Upper lobe of right lung (tissue), 1 donor: ENCODE data around the gene ANKRD44. TPM values are rescaled to one million over a fixed set of nuclear protein-coding genes. Genes with fewer than 3 reads are reported as not detected.

Source experiments
- ATAC-seq: fragments of 200-7000 bp; cut with Tn5 transposase; one replicate; pipeline ENCODE4 v1.9.1; 2020; ENCODE audit warnings: mild to moderate bottlenecking, moderate library complexity
- DNase-seq: peaks from one replicate; pipeline ENCODE4 v3.0.0-alpha.2; 2020
- H3K27ac ChIP-seq: fragments of 200-600 bp; one replicate; pipeline ENCODE4 v1.8.0; 2022
- H3K27me3 ChIP-seq: fragments of 200-600 bp; one replicate; pipeline ENCODE4 v1.8.0; 2022; ENCODE audit warnings: mild to moderate bottlenecking
- H3K36me3 ChIP-seq: fragments of 200-600 bp; one replicate; pipeline ENCODE4 v1.8.0; 2022
- H3K4me1 ChIP-seq: fragments of 200-600 bp; one replicate; pipeline ENCODE4 v1.8.0; 2022
- H3K4me3 ChIP-seq: fragments of 200-600 bp; one replicate; pipeline ENCODE4 v1.8.0; 2022; ENCODE audit warnings: mild to moderate bottlenecking
- H3K9me3 ChIP-seq: fragments of 200-600 bp; one replicate; pipeline ENCODE4 v1.8.0; 2022
- CTCF ChIP-seq: fragments of 200-600 bp; IDR thresholded peaks from one replicate; pipeline ENCODE4 v1.8.0; 2022; ENCODE audit warnings: antibody characterized with exemption
- intact Hi-C: fragments of 100-400 bp; cut with DNase I; formaldehyde crosslinking; loops from one replicate; pipeline ENCODE4 v1.11.0; 2022
- total RNA-seq: library from RNA; stranded (reverse); fragmentation: NEBNext Ultra II Directional; extraction: Animal tissue kit (Norgen Biotek cat#: 25700); gene quantifications from one replicate; pipeline ENCODE4 v1.2.1, GENCODE V29; 2021
- donor health status: DM: no; HTN: yes; CAD: no; lungs with severe emphysema.

Gene ANKRD44
- total RNA-seq, 1 donor from 2014 or later: 51.4 TPM

DNA sequence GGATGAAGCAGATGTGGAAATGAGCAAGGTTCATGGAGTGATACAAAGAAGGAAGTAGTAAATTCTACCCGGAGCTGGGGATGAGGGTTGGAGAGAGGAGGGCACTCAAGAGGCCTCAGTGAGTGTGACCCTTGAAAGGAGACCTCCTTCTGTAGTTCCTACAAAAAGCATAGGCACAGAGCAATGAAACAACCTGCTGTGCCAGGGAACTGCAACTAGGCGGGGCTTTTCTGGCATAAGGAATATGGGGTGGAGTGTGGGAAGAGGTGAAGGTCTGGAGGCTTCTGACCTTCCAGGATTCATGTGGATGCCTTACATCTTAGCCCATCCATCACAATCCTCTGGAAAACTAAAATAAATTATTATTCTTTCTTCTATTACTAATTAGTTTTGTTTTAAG, 358.6 kb downstream of the ANKRD44 start:
- Histone ChIP-seq H3K4me3 (no peak overlapping the region), H3K9me3 (no peaks in the 10 kb centered on the region), H3K27ac (no peak overlapping the region), H3K4me1 (no peaks in the 10 kb centered on the region), H3K27me3 (no peaks in the 10 kb centered on the region), H3K36me3 (no peaks in the 10 kb centered on the region)
- TF ChIP-seq CTCF: no peak
- DNase-seq: no peak
- intact Hi-C loops: no loop called here
- no peak for ATAC-seq

- Histone ChIP-seq H3K9me3 (no peaks in the 10 kb centered on the region), H3K4me3 (no peak overlapping the region), H3K36me3 (no peaks in the 10 kb centered on the region), H3K27me3 (no peaks in the 10 kb centered on the region), H3K27ac (no peak overlapping the region), H3K4me1 (no peaks in the 10 kb centered on the region)
- DNase-seq (no peak), ATAC-seq (no peak)
- intact Hi-C loops: no loop called here
- no peak for TF ChIP-seq CTCF
Observed at GRCh38 chr2:196949116-196949515, 361.5 kb downstream of the ANKRD44 start.

GRCh38 chr2:196944570-196944969, 366.0 kb downstream of the ANKRD44 start:
- TF ChIP-seq CTCF: no peak
- Histone ChIP-seq H3K4me1 (no peaks in the 10 kb centered on the region), H3K27me3 (no peaks in the 10 kb centered on the region), H3K4me3 (no peak overlapping the region), H3K36me3 (no peaks in the 10 kb centered on the region), H3K27ac (no peak overlapping the region), H3K9me3 (no peaks in the 10 kb centered on the region)
- DNase-seq (no peak), ATAC-seq (no peak)
- intact Hi-C loops: no loop called here

DNA sequence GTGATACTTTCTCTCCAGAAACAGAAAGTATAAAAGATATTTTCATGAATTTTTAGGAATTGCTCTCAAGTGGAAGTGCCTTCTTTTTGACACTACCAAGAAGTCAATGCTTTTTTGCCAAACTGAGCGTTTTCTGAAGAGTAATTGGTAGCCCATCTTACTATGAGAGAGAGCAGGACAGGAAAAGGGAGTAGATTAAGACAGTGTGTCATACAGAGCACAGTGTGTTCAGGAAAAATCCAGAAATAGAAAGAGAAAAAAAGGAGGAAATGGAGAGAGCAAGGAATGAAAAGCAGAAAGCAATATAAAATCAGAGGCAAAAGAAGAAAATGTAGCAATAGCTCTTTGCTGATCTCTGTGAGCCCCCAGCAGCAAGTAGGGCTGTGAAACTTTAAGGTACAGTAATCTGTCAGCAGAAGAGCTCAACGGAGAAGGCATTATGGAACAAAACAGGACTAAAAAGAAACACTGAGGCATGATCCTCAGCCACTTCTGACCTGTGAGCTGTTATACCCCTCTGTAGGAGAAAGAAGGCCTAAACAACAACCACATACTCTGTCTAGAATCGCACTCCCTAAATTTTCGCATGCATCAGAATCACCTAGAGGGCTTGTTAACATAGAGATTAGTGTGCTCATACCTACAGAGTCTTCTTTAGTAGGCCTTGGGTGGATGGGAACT, 369.0 kb downstream of the ANKRD44 start:
- no peaks in the 10 kb centered on the region for H3K4me1 ChIP-seq
- intact Hi-C loops: no loop called here
- TF ChIP-seq CTCF: no peak
- no peak for DNase-seq
- H3K27me3 ChIP-seq: no peaks in the 10 kb centered on the region
- no peaks in the 10 kb centered on the region for H3K36me3 ChIP-seq
- H3K9me3 ChIP-seq: no peaks in the 10 kb centered on the region
- ATAC-seq: no peak
- no peak overlapping the region for H3K4me3 ChIP-seq
- no peak overlapping the region for H3K27ac ChIP-seq

DNA sequence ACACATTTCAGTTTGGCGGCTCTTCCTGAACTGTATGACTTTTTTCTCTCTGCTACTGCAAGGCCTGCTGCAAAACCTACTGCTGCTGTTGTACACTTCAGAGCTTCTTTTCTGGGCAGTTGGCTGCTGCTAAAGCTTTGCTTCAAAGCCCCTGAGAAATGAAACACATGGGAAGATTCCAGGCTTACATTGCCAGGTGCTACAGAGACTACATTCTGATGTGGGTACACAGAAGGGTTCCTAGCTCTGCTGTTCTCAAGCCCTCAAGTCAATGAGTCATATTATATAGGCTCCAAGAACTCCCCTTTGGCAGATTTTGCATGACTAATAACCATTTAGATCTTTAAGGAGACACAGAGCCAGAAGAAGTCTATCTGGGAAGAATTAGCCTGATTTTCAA, 371.2 kb downstream of the ANKRD44 start:
- Histone ChIP-seq H3K9me3 (no peaks in the 10 kb centered on the region), H3K4me1 (no peaks in the 10 kb centered on the region), H3K27ac (no peak overlapping the region), H3K36me3 (no peaks in the 10 kb centered on the region), H3K27me3 (no peaks in the 10 kb centered on the region), H3K4me3 (no peak overlapping the region)
- no peak for TF ChIP-seq CTCF
- intact Hi-C loops: no loop called here
- DNase-seq: no peak
- ATAC-seq: no peak

Other genes starting within 250 kb of the ANKRD44 start
- 252 TPM for gene SF3B1, start 124.2 kb upstream of the ANKRD44 start, total RNA-seq
- 26.5 TPM for gene COQ10B, start 142.8 kb upstream of the ANKRD44 start, total RNA-seq
- gene HSPD1, start 189.1 kb upstream of the ANKRD44 start, total RNA-seq: 136 TPM
- gene HSPE1, start 189.6 kb upstream of the ANKRD44 start, total RNA-seq: 66.1 TPM
- gene MOB4, start 205.3 kb upstream of the ANKRD44 start, total RNA-seq: 19.6 TPM